Left forelimb (tissue), 1 donor: ENCODE data around the gene UBE3B.

Source experiments
- DNase-seq: peaks from one replicate; pipeline ENCODE4 v3.0.0-alpha.2; 2018; ENCODE audit warnings: low spot score

Gene UBE3B

DNA sequence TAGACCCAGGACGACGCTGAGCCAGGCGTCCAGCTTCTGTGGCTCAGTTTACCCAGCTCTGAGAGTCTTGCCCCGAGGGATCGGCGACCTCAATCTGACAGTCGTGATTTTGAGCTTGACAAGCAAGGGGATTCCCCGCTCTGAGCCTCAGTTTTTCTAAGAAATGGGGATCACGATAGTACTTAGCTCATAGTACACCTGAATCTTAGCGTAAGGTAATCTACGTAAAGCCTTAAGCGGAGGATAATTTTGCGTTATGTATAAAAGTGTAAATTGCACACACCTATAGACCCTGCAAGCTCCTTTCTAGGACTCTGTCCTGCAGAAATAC lies 96.4 kb downstream of the UBE3B start:
- DNase-seq = no peak

DNA sequence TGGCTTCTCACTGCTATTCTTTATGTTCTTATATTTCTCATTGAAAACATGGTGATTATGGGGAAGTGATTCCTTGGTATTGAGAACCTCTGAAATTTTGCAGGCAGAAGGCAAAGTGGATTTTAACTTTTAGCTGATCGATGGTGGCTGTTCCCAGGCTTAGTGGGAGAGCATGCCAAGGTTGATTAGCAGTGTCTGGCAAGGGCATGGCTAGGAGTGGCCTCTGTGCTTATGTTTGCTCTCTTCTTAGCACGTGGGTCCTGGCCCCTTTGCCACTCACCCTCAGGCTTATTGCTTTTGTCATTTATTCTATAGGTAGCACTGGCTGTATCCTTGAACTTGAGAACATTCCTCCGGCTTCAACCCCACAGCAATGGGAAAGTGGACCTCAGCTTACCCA lies 98.2 kb downstream of the UBE3B start:
- no peak for DNase-seq

DNA sequence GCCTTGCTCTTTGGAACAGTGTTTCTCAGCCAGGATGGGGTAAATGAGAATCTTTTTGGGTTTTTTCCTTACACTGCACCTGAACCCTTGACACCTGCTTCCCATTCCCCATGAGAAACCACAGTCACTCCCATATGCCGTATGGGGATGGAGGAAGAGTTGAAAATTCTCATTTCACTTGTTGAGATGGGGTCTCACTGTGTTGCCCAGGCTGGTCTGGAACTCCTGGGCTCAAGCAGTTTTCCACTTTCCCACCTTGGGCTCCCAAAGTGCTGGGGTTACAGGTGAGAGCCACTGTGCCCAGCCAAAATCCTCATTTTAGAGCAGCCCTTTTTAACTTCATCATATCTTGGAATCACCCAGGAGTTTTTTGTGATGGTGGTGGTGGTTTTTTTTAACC lies 99.9 kb downstream of the UBE3B start:
- DNase-seq = no peak

GRCh38 chr12:109578330-109578927 lies 101.0 kb downstream of the UBE3B start:
- no peak for DNase-seq

- no peak for DNase-seq
Observed at GRCh38 chr12:109579639-109580038, 102.2 kb downstream of the UBE3B start.

DNA sequence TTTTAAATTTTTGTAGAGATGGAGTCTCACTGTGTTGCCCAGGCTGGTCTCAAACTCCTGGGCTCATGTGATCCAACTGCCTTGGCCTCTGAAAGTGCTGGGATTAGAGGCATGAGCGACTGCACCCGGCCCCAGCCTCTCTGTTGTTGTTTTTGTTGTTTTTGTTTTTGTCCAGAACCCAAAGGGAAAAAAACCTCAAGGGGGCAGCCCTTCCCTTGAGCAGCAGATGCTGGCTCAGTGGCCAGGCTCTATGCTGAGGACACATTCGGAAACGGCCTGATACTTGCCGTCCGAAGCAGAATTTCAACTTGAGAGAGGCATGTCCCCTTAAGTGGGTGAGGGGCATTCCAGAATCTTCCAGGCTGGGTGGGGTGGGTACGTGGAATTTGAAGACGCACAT lies 102.8 kb downstream of the UBE3B start:
- DNase-seq = no peak

DNA sequence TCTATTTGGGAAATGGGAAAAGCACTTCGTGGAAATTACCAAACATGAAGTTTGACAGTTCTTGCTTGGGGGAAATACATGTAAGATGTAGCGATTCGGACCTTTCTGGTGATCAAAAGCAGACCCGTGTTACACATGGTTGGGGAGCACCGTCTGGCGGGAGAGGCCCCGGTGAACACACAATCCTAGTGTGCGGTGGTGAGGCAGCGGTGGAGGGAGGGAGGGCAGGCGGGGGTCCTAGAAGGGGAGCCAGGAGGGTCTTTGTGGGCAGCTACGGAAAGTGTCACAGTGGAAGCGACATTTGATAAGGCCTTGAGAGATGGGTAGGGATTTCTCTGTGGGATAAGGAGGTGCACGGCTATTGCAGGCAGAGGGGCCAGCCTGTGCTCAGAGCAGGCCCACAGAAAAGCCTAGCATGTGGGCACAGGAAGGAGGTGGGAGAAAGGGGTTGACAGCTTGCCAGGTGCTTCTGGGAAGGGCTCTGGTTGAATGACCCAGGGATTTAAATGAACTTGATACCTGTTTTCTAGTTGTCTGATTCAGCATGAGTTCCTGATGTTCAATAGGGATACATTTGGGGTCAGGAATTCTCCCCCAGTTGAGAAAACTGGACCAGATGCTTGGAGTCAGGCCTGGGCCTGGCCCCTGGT lies 103.4 kb downstream of the UBE3B start:
- no peak for DNase-seq

- DNase-seq = no peak
Observed at GRCh38 chr12:109581334-109581691, 103.9 kb downstream of the UBE3B start.

- DNase-seq = no peak
Observed at GRCh38 chr12:109581856-109582255, 104.4 kb downstream of the UBE3B start.

DNA sequence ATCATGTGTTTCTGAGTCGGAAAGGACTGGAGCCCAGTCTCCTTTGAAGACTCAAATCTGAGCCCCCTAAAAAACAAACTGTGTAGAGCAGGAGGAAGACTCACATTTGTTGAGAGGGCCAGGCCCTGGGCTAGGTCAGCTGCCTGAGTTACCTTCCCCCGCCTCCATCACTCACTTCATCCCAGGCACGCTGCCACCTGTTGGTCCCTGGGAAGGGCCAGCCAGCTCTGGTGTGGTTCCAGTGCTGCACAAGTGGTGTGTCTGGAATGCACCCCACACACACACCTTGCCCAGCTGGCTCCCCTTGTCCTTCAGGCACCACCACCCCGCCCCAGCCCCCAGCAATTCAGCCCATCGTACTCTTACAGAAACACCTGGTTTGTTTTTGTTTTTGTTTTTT lies 105.2 kb downstream of the UBE3B start:
- no peak for DNase-seq

DNA sequence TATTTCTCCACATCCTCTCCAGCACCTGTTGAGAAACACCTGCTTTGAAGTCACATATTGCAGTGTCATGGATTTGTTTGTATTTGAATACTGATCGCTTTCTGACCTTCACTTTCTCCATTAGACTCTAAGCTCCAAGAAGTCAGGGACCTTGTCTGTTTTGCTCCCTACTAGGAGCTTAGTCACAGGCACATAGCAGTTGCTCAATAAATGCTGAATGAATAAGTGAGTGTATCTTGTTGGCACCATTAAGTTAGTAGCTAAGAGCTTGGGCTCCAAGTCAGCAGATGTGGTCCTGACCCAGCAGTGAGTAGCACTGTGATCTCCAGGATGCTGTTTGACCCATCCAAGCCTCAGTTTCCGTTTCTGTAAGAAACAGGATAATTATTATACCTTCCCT lies 106.3 kb downstream of the UBE3B start:
- DNase-seq = no peak
